NCI-H1105 (cell line): ENCODE data around the gene POLR3GL.

ENCODE experiments used
- DNase-seq: peaks from one replicate; lab custom pipeline; 2025; lab: John Stamatoyannopoulos, UW

POLR3GL gene

DNA sequence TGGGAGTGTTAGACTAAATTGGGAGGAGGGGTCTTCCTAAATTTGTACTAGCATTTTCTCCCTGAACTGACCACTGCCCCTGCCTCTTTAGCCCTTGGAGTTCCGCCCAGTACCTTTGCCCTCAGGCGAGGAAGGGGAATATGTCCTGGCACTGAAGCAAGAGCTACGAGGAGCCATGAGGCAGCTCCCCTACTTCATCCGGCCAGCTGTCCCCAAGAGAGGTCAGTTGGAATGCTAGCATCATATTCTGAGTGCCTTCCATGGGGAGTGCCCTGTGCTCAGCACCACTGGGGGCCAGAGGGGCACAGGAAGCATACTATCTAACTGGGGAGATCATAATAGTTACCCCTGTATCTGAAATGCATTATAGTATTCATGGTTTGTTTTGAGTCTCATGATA, 10.7 kb downstream of the POLR3GL start:
- no peak for DNase-seq

DNA sequence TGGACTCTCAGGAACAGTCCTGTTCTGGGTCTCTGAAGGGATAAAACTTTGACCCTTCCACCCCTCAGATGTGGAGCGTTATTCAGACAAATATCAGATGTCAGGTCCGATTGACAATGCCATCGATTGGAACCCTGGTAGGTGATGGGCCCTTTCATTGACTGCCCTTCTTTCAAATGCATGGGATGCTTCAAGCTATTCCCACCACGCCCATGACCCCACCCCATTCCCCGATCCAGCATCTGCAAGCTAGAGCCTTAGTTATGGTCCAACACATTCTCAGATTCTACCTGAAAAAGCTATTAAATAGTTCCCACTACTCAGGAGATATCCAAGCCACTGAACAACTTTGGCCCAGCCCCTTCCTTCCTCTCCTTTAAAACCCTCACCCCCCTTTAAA, 12.5 kb downstream of the POLR3GL start:
- DNase-seq, result no peak

DNA sequence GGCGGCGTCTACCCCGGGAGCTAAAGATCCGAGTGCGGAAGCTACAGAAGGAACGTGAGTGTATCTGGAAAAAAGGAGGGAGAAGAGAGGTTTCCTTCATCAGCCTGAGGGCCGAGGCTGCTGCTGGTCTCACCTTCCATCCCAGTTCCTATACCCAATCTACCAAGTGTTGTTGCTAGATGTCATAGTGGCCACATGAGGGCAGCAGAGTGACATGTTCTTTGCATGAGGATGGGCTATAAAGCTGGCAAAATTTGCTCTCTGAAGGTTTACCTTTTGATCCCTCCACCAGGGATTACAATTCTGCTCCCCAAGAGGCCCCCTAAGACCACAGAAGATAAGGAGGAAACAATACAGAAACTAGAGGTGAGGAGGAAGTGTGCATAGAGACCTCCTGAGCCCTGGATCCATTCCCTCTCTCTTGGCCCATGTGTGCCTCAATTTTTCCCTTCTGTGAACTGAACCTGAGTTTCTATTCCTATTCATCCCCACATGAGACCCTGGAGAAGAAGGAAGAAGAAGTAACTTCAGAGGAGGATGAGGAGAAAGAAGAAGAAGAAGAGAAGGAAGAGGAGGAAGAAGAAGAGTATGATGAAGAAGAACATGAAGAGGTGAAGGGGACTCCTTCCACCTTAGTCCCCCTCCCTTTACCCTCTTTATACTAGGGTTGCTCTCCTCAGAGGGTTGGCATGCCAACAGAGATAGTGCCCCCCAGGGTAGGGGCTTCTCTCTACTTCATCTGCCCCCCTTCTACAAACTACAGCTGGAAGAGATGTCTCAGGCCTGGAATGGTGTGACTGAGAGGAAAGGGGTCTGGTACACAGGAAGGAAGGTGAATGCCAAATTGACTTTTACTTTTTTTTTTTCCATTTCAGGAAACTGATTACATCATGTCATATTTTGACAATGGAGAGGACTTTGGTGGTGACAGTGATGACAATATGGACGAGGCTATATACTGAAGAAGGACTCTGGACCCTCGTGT, 13.3 kb downstream of the POLR3GL start:
- peak; percentile 77 for DNase-seq

DNA sequence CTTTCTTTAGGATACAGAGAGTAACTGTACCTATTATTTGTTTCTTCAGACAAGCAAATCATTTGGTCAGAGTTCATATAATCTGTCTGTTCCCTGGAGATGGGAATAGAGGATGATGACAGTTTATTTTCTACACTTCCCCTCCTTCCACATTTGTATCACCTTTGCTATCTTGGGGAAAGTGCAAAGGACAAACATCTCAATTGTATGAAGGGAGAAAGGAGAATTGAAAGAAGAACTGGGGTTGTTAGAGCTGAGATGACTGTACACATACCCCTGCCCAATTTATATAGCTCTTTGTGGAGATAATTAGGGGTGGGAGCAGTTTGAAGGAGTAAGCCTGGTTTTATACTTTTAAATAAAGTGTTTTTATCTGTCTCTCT, 14.0 kb downstream of the POLR3GL start:
- DNase-seq, result no peak

DNA sequence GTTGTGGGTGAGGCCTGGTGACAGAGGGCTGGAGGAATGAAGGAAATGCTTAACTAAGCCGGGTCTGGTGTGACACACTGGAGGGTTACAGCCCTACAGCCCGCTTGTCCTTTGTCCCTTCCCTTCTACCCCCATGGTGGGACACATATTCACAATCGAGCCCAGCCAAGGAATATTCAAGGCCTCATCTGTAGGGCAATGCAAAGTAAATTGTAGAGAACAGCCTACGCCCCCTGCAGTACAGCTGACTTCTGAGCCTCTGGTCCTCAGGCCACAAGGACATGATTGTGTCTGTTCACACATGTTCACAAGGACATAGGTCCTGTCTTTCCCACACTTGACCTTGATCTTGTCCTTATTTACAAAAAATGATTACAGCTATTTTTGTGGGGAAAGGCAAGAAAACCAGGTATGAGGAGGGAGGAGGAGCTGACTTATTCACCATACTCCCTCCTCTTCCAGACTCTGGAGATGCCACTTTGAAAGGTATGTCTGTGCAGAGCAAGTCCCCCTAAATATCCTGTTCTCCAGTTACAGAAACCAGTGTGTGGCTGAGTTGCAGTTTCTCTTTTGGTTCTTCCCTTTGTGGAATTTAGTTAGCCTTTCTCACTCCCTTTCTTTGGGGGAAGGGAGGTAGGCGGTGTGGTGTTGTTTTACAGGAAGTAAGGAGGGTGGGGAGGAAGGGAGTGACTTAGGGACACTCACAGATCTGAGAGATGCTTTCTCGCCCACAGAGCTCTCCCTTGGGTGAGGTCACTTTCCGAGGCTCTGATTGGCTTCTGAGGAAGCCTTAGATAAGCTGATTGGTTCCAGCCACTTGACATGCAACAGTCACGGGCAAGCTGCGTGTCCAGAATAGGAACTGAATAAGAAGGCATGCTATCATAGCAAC, 14.6 kb downstream of the POLR3GL start:
- DNase-seq, result peak; percentile 97

DNA sequence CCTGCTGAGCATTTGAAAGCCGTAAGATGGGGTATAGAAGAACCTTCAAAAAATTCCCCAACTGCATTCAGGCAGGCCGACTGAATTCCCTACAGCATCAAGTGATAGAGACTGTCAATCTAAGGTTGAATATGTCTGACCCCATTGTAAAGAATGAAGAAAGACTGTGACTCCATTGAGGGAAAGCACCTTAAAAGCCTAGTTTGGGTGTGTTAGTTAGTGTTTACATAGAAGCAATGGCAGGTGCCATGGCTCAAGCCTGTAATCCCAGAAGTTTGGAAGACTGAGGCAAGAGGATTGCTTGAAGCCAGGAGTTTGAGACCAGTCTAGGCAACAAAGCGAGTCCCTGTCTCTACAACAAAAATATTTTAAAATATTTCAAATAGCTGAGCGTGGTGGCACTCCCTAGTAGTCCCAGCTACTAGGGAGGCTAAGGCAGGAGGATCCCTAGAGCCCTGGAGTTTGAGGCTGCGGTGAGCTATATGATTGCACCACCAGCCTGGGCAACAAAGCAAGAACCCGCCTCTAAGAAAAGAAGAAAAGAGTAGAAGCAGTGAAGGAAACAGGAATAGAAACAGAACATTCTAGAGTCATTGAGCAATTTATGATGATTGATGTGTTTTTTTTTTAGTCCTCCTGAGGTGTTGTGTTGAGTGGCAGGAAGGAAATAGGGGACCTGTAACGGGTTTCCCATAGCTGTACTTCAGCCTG, 15.4 kb downstream of the POLR3GL start:
- DNase-seq, result no peak

DNA sequence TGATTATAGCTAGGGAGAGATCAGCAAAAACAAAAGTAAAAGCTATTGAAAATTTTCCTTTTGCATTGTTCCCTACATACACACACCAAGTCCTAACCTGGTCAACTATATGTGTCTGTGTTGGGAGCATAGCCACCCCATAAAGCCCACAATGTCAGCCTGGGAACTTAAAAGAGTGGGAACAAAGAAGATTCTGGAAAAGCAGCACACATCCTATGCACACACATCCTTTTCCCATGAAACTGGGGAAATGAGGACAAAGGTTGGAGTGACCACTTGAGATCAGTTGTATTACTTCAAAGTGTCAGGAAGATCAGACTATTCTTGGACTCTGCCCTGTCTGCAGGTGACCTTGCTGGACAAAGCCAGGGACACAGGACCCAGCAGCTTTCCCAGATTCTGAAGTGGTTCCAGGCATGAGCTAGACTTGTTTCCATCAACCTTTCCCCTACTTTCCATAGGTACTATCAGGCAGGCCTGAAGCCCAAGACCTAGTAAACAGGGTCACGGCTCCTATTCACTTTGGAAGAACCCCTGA, 16.0 kb downstream of the POLR3GL start:
- DNase-seq, result no peak

DNA sequence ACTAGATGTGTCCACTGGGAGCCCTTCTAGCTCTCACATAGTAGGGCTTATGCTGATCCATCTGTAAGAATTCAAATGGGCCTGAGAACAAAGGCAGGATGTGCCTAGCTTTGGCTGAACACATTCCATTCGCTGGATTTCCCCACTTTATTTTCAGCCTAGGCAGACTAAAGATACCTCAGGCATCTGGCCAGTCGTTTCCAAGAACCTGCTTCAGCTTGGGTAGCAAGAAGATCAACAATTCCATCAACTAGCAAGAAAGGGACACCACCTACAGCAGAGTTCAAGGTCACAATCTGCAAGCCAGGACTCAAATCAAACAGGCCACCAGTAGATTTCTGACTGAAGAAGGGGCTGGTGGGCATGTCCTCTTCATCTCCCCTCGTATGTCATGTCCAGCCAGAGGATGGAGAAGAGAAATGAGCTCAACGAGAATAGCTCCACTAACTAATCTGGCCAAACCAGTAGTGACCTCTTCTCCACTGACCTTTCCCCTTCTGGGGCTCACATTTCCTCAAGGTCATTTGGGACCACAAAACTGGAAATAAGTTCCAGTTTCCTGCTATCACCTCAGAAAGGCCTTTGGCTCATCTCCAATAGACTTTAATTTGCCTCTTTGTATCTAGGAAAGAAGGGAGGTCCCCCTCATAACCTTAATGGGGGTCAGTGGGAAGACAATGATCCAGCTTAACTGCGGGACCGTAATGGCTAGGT, 17.7 kb downstream of the POLR3GL start:
- DNase-seq, result no peak

DNA sequence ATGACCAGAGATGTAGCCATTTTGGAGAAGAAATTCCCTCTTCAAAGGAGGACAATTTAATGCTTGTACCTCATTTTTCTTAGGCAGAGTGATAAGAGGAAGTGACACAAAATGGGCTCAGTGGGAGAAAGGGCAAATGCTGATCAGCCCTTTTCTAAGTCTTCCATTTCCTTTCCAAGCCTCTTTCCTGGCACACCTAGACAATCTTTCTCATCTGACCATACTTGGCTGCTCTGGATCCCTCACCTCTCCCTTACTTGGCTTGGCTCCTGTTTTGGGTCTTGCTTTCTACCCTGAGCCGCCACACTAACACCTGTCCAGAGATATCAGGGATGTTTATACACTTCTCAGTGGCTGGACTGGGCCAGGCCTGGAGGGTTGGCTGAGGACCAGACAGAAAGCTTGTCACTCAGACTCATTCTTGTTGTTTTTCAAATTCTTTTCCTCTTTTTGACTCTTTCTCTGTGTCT, 18.8 kb downstream of the POLR3GL start:
- no peak for DNase-seq

DNA sequence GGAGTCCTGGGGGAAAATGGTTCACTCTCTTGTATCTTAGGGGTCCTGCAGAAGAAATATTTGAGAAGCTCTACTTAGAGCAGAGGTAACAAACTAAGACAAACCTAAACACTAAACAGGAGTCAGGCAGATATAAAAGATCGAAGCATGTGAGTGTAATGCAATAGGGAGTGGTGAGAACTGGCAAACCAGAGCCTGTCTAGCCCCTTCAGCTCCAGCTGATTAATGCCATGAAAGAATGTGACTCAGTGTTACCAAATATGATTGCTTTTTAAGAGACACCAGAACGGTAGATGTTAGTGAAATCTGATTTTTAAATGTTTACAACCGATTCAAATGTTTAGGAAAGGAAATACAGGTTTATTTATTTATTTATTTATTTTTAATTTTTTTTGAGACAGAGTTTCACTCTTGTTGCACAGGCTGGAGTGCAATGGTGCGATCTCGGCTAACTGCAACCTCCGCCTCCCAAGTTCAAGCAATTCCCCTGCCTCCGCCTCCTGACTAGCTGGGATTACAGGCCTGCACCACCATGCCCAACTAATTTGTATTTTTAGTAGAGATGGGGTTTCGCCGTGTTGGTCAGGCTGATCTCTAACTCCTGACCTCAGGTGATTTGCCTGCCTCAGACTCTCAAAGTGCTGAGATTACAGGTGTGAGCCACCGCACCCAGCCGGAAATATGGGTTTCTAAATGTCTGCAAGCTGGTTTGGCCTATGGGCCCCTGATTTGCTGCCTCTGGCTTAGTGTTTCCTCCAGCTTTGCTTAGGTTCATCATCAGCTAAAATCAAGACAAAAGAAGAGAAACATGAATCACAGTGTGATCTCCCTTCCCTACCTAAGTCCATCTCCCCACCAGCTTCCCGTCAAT, 19.7 kb downstream of the POLR3GL start:
- DNase-seq, result no peak

DNA sequence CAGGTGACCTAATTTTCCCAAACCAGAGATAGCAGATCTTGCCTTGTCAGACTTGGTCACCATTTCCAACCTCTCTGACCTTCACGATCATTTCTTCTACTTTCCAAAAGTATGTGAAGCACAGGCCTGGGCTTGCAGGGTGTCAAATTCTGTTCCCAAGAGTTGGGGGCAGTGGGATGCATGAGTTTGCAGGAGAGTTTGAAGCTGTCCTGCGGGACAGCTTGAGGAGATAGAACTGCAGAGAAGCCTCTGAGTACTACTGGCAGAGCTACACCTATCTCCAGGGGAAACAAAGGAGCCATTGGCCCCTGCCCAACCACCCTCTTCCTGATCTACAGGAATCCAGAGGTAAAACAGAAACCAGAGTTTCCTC, 20.6 kb downstream of the POLR3GL start:
- no peak for DNase-seq

DNA sequence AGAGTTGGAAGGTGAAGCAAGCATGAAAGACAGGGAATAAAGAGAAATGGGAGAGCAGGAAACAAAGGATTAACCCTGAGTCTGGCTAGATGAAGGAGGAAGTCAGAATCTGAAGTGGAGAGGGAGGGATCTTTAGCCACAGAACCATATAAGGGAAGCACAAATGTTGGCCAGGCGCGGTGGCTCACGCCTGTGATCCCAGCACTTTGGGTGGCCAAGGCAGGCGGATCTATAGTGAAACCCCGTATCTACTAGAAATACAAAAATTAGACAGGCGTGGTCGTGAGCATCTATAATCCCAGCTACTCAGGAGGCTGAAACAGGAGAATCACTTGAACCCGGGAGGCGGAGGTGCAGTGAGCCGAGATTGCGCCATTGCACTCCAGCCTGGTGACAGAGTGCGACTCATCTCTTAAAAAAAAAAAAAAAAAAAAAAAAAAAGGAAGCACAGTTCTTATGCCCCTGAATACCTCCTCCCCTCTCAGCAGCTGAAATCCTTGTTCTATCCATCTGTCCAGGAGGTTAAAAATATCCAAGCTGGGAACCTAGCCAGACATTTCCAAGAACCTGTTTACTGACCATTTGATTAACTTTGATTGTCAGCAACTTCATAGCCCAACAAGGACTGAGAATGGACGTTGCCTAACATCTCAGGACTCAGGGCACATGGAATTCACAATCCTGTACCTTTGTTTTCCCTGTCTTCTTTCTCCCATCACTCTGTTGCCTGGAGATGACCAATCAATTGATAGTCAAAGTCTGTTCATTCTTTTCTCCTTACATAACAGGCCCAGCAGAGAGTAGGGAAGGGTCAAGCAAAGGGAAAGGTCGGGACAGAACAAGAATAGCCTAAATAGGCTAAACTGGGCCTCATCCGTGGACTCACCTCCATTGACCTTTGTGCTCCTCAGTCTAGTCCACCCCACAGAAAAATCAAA, 21.3 kb downstream of the POLR3GL start:
- DNase-seq, result no peak

DNA sequence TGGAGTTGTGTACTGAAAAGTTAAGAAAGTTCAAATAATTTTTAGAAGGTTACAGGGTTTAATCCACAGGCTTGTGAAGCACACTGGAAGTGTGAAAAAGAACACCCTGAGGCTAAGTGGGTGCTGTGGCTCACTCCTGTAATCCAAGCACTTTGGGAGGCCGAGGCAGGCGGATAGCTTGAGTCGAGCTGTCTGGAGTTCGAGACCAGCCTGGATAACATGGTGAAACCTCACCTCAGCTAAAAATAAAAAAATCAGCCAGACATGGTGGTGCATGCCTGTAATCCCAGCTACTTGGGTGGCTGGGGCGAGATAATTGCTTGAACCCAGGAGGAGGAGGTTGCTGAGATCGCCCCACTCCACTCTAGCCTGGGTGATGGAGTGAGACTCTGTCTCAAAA, 22.1 kb downstream of the POLR3GL start:
- no peak for DNase-seq

DNA sequence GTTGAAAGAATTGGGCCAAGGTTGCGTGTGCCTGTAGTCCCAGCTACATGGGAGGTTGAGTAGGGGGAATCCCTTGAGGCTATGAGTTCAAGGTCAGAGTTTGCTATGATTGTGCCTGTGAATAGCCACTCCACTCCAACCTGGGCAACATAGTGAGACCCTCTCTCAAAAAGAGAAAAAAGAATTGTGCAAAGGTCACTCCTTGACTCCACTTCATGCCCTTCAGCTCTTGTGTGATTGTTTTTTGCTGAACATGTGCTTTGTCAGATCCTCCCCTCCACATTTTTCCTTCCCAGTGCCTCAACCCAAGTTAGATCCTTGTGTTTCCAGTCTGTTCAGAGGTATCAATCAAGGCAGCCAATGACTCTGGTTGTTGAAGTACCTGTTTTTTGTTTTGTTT, 23.4 kb downstream of the POLR3GL start:
- DNase-seq, result no peak

DNA sequence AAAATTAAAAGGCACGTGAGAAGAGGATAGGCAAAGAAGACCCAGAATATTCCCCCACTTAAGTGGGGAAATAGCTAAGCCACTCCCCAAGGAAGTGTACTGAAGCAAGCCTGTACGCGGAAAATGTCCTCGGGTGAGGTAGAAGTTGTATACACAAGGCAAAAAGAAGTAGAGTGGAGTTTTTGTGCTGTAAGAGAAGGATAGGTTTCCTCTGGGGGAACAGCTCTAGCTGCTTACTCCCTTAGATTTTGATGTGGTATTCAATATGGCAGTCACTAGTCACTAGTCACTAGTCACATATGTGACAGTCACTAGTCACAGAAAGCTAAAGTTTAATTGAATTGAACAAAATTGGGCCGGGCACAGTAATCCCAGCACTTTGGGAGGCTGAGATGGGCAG, 24.3 kb downstream of the POLR3GL start:
- DNase-seq, result no peak

DNA sequence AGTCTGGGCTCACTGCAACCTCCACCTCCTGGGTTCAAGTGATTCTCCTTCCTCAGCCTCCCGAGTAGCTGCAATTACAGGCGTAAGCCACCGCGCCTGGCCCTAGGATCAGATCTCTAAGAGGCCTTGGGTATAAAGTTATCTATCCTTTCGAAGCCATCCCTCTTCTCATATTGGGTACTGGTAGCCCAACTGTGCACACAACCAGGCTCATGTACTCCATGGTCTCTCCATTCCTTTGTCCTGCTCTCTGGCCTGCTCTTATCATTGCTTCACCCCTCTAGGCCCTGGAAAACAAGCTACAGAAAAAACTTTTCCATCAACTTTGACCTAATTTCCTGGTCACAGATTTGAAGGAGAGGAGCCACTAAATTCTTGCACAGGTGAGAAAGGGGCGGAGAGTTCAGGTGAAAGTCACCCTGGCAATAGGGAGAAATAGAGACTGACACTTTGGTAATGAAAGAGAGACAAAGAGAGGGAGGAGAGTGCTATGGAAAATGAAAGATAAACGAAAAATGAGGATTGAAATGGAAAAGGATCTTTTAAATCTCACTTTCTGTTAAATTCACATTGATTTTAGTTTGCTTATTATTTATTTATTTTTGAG, 25.9 kb downstream of the POLR3GL start:
- no peak for DNase-seq

DNA sequence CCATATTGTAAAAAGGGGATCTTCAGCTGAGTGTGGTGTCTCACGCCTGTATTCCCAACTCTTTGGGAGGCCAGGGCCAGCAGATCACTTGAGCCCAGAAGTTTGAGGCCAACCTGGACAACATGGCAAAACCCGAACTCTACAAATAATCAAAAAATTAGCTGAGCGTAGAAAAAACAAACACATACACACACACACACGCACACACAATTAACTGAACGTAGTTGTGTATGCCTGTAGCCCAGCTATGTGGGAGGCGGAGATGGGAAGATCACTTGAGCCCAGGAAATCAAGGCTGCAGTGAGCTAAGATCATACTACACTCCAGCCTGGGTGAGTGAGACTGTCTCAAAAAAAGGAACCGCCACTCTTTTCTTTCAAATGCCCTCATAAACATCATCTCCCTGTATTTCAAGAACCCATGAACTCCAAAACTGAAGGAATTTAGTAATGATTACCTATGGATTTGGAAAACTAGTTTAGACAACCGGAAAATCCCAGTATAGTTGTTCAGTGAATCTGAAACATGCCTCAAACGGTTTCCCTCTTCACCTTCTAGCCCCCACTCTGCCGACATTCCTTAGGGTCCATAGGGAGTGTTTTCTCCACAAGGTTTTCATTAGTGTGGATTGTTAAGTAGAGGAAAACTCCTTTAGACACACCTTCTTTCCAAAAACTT, 27.4 kb downstream of the POLR3GL start:
- DNase-seq, result no peak

DNA sequence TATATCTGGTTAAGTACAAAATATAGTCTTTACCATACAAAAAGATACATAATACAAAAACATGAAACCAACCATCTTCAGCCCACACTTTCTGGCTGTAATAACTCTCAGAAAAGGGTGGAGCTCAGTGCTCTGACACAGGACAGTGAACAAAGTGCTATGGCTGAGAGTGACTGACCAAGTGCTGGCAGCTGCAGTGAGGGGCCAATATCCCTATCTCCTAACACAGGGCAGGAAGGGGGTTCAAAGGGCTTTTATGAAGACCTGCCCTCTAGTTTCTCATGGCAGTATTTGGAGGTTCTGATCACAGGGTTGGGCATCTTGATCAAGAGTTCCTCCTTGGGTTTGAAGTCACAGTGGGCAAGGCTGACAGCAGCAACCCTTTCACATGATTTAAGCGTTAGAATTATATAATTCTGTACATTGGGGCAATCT, 28.0 kb downstream of the POLR3GL start:
- no peak for DNase-seq
